ENCODE measurements around the gene EEF2.
"Not testable (repeated sequence)": the region's sequence is repeated elsewhere in the genome, so short reads cannot be mapped to it uniquely, and the experiment has no call there.

EEF2 gene

GRCh38 chr19:4018775-4019504 lies 33.7 kb upstream of the EEF2 start:
- no peaks in the 10 kb centered on the region for H3K27me3 Mint-ChIP-seq
- H3K4me3 Mint-ChIP-seq = no peak overlapping the region
- H3K9me3 Mint-ChIP-seq = no peaks in the 10 kb centered on the region
- H3K27ac Mint-ChIP-seq = no peak overlapping the region
- peaks cover 12% of the 10 kb centered on the region for H3K4me1 Mint-ChIP-seq
- H3K36me3 Mint-ChIP-seq = peaks cover 5% of the 10 kb centered on the region

GRCh38 chr19:4018140-4018613 lies 32.9 kb upstream of the EEF2 start:
- no peak overlapping the region for H3K27ac Mint-ChIP-seq
- no peaks in the 10 kb centered on the region for H3K27me3 Mint-ChIP-seq
- H3K9me3 Mint-ChIP-seq = no peaks in the 10 kb centered on the region
- peaks cover 5% of the 10 kb centered on the region for H3K36me3 Mint-ChIP-seq
- no peak overlapping the region for H3K4me3 Mint-ChIP-seq
- H3K4me1 Mint-ChIP-seq = peaks cover 14% of the 10 kb centered on the region

GRCh38 chr19:4016903-4017638 lies 31.8 kb upstream of the EEF2 start:
- H3K27ac Mint-ChIP-seq = no peak overlapping the region
- H3K36me3 Mint-ChIP-seq = peaks cover 7% of the 10 kb centered on the region
- no peaks in the 10 kb centered on the region for H3K27me3 Mint-ChIP-seq
- H3K4me3 Mint-ChIP-seq = no peak overlapping the region
- H3K4me1 Mint-ChIP-seq = peaks cover 22% of the 10 kb centered on the region
- no peaks in the 10 kb centered on the region for H3K9me3 Mint-ChIP-seq

DNA sequence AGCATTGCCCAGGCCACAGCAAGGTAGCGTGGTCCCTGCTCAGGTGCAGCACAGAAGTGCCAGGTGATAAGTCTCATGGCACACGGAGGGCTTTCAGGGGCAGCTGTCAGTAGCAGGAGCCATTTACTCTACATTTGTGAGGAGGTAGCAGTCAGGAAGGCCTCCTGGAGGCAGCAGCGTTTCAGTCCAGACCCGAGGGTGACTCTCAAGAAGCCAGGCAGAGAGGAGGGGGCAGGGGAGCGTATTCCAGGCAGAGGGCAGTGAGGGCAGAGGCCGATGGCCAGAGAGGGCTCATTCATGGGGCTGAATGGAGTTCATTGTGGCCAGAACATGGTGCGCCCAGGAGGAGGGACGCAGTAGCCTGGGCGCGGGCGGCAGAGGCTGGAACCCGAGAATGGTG lies 31.2 kb upstream of the EEF2 start:
- Mint-ChIP-seq H3K4me1 (peaks cover 22% of the 10 kb centered on the region), H3K4me3 (no peak overlapping the region), H3K9me3 (no peaks in the 10 kb centered on the region), H3K27me3 (no peaks in the 10 kb centered on the region), H3K36me3 (peaks cover 5% of the 10 kb centered on the region), H3K27ac (no peak overlapping the region)

DNA sequence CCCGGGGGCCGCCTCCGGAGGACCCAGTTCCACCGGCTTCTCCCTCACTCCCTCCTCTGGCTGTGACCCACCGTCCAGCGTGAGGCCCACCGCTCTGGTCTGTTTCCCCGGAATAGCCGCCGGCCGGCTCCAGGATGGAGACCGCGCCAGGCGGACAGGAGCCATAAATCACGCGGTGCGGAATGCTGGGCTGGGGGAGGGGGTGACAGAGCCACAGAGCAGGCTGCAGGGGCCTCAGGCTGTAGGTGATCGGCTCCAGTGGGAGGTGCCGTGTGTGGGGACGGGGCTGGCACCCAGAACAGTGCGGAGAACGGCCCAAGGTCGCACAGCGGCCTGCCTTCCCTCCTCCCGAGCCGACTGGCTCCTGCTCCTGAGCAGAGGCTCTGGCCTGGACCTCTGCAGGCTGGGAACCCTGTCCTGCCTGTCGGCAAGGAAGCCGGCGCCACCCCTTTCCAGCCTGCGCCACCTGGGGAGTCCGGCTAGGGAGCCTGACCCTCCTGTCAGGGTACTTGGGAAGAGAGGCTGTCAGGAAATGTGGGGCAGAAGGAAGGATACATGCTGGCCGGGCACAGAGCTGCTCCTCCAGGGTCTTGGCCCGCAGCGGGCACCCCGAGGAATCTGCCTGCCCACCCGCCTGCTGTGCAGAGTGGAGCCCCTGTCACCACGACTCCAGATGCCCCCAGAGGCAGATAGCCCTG lies 30.6 kb upstream of the EEF2 start:
- Mint-ChIP-seq H3K9me3 (no peaks in the 10 kb centered on the region), H3K4me1 (peaks cover 27% of the 10 kb centered on the region), H3K27me3 (no peaks in the 10 kb centered on the region), H3K27ac (no peak overlapping the region), H3K4me3 (no peak overlapping the region), H3K36me3 (peaks cover 5% of the 10 kb centered on the region)

DNA sequence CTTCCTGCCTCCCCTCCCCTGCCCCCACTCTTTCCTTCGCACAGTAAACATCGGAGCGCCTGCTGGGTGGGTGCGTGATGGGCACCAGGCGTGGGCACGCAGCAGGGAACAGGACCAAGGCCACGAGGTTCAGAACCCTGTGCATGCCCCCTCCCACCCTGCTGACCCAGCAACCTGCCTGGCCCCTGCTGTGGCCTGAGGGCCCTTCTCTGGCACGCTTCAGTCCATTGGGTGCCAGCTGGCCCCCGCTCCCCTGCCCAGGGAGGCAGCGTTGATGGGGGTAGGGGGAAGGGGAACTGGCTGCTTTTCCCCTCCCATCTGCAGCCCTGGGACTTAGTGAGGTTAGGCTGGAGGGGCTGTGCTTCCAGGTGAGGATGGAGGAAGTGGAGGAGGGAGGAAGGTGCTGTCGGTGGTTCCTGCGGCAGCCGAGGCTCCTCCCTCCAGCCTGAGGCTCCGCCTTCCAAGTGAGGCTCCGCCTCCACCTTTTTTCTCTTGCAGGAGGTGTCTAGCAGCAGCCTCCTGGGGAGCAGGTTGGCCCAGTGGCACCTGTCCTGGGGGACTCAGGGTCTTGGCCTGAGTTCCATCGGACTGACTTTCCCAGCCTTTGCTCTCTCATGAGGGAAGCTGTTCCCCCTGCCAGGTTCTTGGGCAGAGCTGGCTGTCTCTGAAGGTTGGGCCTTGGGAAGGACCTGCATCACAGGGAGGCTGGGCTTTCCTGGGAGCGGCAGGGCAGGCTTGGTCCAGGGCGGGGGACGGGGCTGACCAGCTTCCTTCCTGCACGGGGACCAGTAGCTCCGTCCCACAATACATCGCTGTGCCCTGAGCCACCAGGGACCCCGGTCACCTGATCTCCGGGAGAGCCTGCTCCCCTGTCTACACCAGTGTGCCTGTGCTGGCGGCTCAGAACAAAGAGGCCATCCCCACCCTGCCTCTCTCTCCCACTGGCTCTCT lies 29.6 kb upstream of the EEF2 start:
- H3K27me3 Mint-ChIP-seq = no peaks in the 10 kb centered on the region
- no peak overlapping the region for H3K4me3 Mint-ChIP-seq
- H3K4me1 Mint-ChIP-seq = peaks cover 38% of the 10 kb centered on the region
- peaks cover 4% of the 10 kb centered on the region for H3K36me3 Mint-ChIP-seq
- H3K9me3 Mint-ChIP-seq = no peaks in the 10 kb centered on the region
- H3K27ac Mint-ChIP-seq = no peak overlapping the region

GRCh38 chr19:4013886-4014540 lies 28.8 kb upstream of the EEF2 start:
- Mint-ChIP-seq H3K9me3 (no peaks in the 10 kb centered on the region), H3K4me1 (peaks cover 46% of the 10 kb centered on the region), H3K27ac (no peak overlapping the region), H3K4me3 (no peak overlapping the region), H3K27me3 (no peaks in the 10 kb centered on the region), H3K36me3 (peaks cover 4% of the 10 kb centered on the region)

- peaks cover 4% of the 10 kb centered on the region for H3K36me3 Mint-ChIP-seq
- peaks cover 47% of the 10 kb centered on the region for H3K4me1 Mint-ChIP-seq
- no peak overlapping the region for H3K4me3 Mint-ChIP-seq
- H3K9me3 Mint-ChIP-seq = no peaks in the 10 kb centered on the region
- no peak overlapping the region for H3K27ac Mint-ChIP-seq
- no peaks in the 10 kb centered on the region for H3K27me3 Mint-ChIP-seq
These were observed 27.8 kb upstream of the EEF2 start for GRCh38 chr19:4012975-4013634.

DNA sequence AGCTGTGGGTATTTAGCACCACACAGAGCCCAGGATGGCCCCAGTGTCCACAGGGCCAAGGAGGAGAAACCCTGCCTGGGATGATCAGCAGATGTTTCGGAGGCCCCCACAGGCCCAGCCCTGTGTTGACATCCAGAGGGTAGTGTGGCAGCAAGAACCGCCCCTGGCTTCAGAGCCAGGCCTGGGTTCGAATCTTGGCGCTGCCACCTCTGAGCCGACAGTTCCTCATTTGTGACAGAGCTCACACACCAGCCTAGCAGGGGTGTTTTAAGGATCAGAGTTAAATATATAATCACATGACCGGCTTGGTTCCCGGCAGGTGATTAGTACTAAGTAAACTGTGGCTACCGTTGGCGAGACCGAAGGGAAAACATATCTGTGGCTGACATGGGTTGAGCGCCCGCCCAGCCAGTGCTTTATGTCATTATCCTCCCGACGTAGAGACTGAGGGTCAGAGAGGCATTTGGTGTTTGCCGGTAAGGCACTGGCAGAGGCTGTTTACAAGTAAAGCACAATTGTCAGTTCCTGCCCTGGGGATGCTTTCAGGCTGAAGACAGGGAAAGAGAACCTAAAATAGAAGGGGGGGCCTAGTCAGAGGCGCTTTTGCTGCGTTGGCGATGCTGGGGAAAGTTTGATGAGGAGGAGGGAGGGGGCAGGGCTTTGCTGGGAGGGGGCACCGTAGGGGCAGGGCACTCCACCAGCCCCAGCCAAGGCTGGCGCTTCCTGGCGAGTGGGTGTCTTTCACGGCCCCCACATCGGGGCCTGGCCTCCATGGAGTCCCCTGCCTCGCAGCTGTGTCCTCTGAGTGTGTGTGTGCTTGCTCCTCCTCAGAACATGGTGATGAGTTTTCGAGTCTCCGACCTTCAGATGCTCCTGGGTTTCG lies 27.1 kb upstream of the EEF2 start:
- Mint-ChIP-seq H3K36me3 (peaks cover 4% of the 10 kb centered on the region), H3K4me3 (no peak overlapping the region), H3K27ac (no peak overlapping the region), H3K27me3 (no peaks in the 10 kb centered on the region), H3K4me1 (peaks cover 47% of the 10 kb centered on the region), H3K9me3 (no peaks in the 10 kb centered on the region)

DNA sequence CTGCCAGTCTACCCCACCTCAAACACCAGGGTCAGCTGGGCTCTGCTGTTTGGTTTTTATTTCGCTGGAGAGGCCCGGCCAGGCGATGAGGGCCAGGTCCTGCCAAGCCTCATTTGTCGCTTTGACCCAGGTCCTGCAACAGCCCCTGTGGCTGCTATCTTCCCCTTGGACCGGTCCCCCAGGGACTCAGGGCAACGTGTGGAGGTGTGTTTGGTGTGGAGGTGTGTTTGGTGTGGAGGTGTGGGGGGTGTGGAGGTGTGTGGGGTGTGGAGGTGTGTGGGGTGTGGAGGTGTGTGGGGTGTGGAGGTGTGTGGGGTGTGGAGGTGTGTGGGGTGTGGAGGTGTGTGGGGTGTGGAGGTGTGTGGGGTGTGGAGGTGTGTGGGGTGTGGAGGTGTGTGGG lies 26.2 kb upstream of the EEF2 start:
- not testable (repeated sequence) for H3K36me3 Mint-ChIP-seq, H3K9me3 Mint-ChIP-seq, H3K27ac Mint-ChIP-seq, H3K4me3 Mint-ChIP-seq, H3K27me3 Mint-ChIP-seq
- peaks cover 46% of the 10 kb centered on the region for H3K4me1 Mint-ChIP-seq

DNA sequence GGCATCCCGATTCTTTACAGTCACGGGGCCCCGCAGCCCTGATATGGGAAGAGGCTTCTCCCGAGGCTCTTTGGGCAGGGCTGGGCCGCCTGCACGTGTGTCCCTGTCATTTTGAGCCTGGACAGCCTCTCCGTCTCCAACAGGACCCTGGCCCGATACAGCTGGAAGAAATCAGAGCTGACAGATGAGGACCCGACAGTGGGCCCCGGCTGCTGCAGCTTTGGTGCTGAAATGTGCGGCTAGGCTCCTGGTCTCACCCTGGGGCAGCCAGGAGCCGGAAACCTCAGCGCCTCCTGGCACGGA lies 25.5 kb upstream of the EEF2 start:
- H3K36me3 Mint-ChIP-seq = peaks cover 4% of the 10 kb centered on the region
- H3K4me1 Mint-ChIP-seq = peaks cover 44% of the 10 kb centered on the region
- no peaks in the 10 kb centered on the region for H3K27me3 Mint-ChIP-seq
- H3K9me3 Mint-ChIP-seq = no peaks in the 10 kb centered on the region
- no peak overlapping the region for H3K27ac Mint-ChIP-seq
- no peak overlapping the region for H3K4me3 Mint-ChIP-seq

DNA sequence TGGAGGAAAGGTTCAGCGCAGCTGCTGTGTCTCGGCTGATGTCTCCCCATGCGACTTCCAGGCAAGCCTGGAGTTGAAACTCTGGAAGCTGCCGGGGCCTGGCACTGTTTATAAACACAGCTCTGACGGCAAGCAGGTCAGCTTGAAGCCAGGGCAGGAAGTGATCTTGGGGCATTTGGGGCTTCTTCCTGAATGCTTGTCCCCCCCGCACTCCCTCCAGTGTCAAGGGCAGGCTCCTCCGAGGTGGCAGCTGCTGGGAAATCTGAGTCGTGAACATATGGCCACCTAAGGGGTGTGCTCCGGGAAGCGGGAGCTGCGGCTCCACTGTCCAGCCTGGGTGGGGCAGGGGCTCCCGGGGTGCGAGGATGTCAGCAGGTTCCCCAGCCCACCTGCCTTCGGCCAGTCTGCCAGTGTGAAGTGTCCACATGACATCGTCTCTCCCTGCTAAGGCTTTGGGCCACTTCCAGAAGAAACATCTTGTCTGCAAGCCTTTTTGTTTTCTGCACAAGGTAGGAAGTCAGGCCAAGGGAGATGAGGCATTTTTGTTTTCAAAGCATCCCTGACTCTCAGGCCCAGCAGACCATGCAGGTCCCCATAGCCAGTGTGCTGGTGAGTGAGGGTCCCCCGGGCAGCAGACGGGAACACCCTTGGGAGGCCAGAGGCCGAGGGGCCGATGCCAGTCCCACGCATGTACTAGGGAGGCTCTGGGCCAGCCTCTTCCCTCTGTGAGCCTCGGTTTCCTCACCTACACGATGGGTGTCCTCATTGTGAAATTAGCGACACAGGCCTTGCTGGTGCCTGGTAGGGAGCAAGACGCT lies 24.9 kb upstream of the EEF2 start:
- Mint-ChIP-seq H3K4me3 (no peak overlapping the region), H3K4me1 (peaks cover 44% of the 10 kb centered on the region), H3K9me3 (no peaks in the 10 kb centered on the region), H3K27me3 (no peaks in the 10 kb centered on the region), H3K27ac (no peak overlapping the region), H3K36me3 (peaks cover 4% of the 10 kb centered on the region)

Measured in activated naive CD4-positive, alpha-beta T cell treated with anti-CD3 and anti-CD28 coated beads, Interleukin-2, amount 50 U/mL, for 24 hours (primary cell).